ENCODE results near the gene TMCC1.

DNA sequence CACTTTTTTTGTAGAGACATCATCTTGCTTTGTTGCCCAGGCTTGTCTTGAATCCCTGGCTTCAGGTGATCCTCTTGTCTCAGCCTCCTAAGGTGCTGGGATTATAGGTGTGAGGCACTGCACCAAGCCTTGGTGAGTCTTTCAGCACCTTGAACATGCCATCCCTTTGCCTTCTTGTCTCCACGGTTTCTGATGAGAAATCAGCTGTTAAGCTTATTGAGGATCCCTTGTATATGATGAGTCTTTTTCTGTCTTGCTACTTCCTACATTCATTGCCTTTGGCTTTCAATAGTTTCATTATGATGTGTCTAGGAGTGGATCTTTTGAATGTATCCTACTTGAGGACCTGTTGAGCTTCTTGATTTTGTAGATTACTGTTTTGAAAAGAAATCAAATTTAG is 35.9 kb upstream of the TMCC1 start:
- TF ChIP-seq POLR2A (IDR thresholded peaks at IDR 0.05) (no peak), EP300 (IDR thresholded peaks at IDR 0.05) (no peak)
- TF ChIP-seq, protein P1, sequence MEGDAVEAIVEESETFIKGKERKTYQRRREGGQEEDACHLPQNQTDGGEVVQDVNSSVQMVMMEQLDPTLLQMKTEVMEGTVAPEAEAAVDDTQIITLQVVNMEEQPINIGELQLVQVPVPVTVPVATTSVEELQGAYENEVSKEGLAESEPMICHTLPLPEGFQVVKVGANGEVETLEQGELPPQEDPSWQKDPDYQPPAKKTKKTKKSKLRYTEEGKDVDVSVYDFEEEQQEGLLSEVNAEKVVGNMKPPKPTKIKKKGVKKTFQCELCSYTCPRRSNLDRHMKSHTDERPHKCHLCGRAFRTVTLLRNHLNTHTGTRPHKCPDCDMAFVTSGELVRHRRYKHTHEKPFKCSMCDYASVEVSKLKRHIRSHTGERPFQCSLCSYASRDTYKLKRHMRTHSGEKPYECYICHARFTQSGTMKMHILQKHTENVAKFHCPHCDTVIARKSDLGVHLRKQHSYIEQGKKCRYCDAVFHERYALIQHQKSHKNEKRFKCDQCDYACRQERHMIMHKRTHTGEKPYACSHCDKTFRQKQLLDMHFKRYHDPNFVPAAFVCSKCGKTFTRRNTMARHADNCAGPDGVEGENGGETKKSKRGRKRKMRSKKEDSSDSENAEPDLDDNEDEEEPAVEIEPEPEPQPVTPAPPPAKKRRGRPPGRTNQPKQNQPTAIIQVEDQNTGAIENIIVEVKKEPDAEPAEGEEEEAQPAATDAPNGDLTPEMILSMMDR (IDR thresholded peaks at IDR 0.05) = no peak
